H1 (cell line): ENCODE measurements around the gene PAPOLG. TPM values are rescaled to one million over a fixed set of nuclear protein-coding genes. Genes with fewer than 3 reads are reported as not detected.

Experiments
- CTCF ChIA-PET: fragments of 300-600 bp; sonication (Branson Sonifier 250); formaldehyde crosslinking; loops from one replicate; lab custom pipeline; 2021; ENCODE audit not compliant: partially characterized antibody; lab: Charles Lee
- POLR2A ChIA-PET: fragments of 300-600 bp; sonication (Branson Sonifier 250); formaldehyde crosslinking; loops from one replicate; lab custom pipeline; 2021; ENCODE audit warnings: inconsistent platforms; ENCODE audit not compliant: partially characterized antibody; lab: Charles Lee
- DNase-seq, 2 experiments: peaks; one replicate each; pipeline versions ENCODE4 v3.0.0 to v3.0.0-alpha.2; 2010 to 2022; ENCODE audit warnings: low spot score in 2 of 2, low read depth in 1 of 2, mixed read lengths in 1 of 2
- FAIRE-seq: peaks from 2 replicates; lab custom pipeline; 2011; peaks lifted over from hg19 to GRCh38; lab: Jason Lieb, UNC
- H2AFZ ChIP-seq: 2 replicates; pipeline ENCODE4 v1.8.1; 2012; ENCODE audit warnings: low read length, inconsistent platforms
- H2AK5ac ChIP-seq: 2 replicates; pipeline ENCODE4 v1.6.1; 2013; ENCODE audit warnings: low read depth, low read length
- H2BK120ac ChIP-seq: replicated peaks from 2 replicates; pipeline ENCODE3; 2013; ENCODE audit warnings: low read depth, low read length, inconsistent platforms
- H2BK12ac ChIP-seq: 2 replicates; pipeline ENCODE4 v1.6.1; 2013; ENCODE audit warnings: low read depth, low read length
- H2BK15ac ChIP-seq: 2 replicates; pipeline ENCODE4 v1.6.1; 2013; ENCODE audit warnings: low read length
- H2BK20ac ChIP-seq: 2 replicates; pipeline ENCODE4 v1.6.1; 2013; ENCODE audit warnings: low read length
- H2BK5ac ChIP-seq: 2 replicates; pipeline ENCODE4 v1.6.1; 2013; ENCODE audit warnings: low read depth, low read length
- H3K14ac ChIP-seq: 2 replicates; pipeline ENCODE4 v1.6.1; 2013; ENCODE audit warnings: inconsistent platforms; ENCODE audit not compliant: insufficient read length
- H3K18ac ChIP-seq: 2 replicates; pipeline ENCODE4 v1.6.1; 2013; ENCODE audit warnings: low read length; ENCODE audit errors: extremely low read depth
- H3K23ac ChIP-seq: 2 replicates; pipeline ENCODE4 v1.6.1; 2013; ENCODE audit warnings: inconsistent platforms; ENCODE audit not compliant: insufficient read length
- H3K23me2 ChIP-seq: 2 replicates; pipeline ENCODE4 v1.6.1; 2013; ENCODE audit warnings: low read depth, low read length
- H3K27ac ChIP-seq: 2 replicates; pipeline ENCODE4 v1.6.1; 2011; ENCODE audit warnings: low read depth, low read length, inconsistent platforms
- H3K27me3 ChIP-seq, 4 experiments: replicated peaks in 1 of 4; 1 replicate in 1 of 4; 2 replicates in 3 of 4; pipeline versions ENCODE4 v1.6.1 to v1.8.1; 2011 to 2013; ENCODE audit warnings: low read length in 3 of 4, mild to moderate bottlenecking in 3 of 4, inconsistent platforms in 2 of 4, mixed read lengths in 2 of 4, moderate library complexity in 1 of 4; ENCODE audit not compliant: control insufficient read depth in 3 of 4, insufficient read depth in 3 of 4; ENCODE audit errors: extremely low read depth in 1 of 4
- H3K36me3 ChIP-seq, 4 experiments: 2 replicates each; pipeline versions ENCODE4 v1.6.1 to v1.8.1; 2011 to 2013; ENCODE audit warnings: mild to moderate bottlenecking in 4 of 4, low read length in 3 of 4, moderate library complexity in 2 of 4, control low read depth in 1 of 4, inconsistent platforms in 1 of 4; ENCODE audit not compliant: insufficient read depth in 4 of 4, control insufficient read depth in 2 of 4
- H3K4ac ChIP-seq: replicated peaks from 2 replicates; pipeline ENCODE3; 2013; ENCODE audit warnings: low read length, low read depth, mixed read lengths, inconsistent platforms; ENCODE audit not compliant: insufficient read length
- H3K4me1 ChIP-seq, 4 experiments: replicated peaks in 1 of 4; 1 replicate in 1 of 4; 2 replicates in 3 of 4; pipeline versions ENCODE4 v1.6.1 to v1.8.1; 2011 to 2013; ENCODE audit warnings: low read length in 3 of 4, inconsistent platforms in 2 of 4, mixed read lengths in 1 of 4; ENCODE audit not compliant: insufficient read depth in 4 of 4, control insufficient read depth in 3 of 4
- H3K4me2 ChIP-seq, 2 experiments: 2 replicates each; pipeline versions ENCODE4 v1.6.1 to v1.8.1; 2011 to 2013; ENCODE audit warnings: low read depth in 2 of 2, low read length in 2 of 2, control low read depth in 1 of 2, inconsistent platforms in 1 of 2, mild to moderate bottlenecking in 1 of 2; ENCODE audit not compliant: insufficient read depth in 1 of 2
- H3K4me3 ChIP-seq, 4 experiments: fragments of 200-600, 300-600 bp in 1 of 4; sonication (generic), shearing (Covaris generic), sonication (Bioruptor Twin) in 1 of 4; 2 replicates each; pipeline versions ENCODE4 v1.5.1 to v1.8.1; 2011 to 2016; ENCODE audit warnings: low read length in 4 of 4, low read depth in 3 of 4, control low read depth in 2 of 4, inconsistent platforms in 2 of 4, mild to moderate bottlenecking in 2 of 4, mixed read lengths in 1 of 4, moderate library complexity in 1 of 4; ENCODE audit not compliant: insufficient read depth in 2 of 4; ENCODE audit errors: extremely low read depth in 1 of 4
- H3K56ac ChIP-seq: replicated peaks from 2 replicates; pipeline ENCODE3; 2013; ENCODE audit warnings: low read depth, mild to moderate bottlenecking, mixed read lengths, low read length, inconsistent platforms; ENCODE audit not compliant: insufficient read length
- H3K79me1 ChIP-seq: 2 replicates; pipeline ENCODE4 v1.6.1; 2013; ENCODE audit warnings: low read depth, low read length, control low read depth
- H3K79me2 ChIP-seq, 2 experiments: 2 replicates each; pipeline versions ENCODE4 v1.6.1 to v1.8.1; 2012 to 2013; ENCODE audit warnings: low read length in 2 of 2, mild to moderate bottlenecking in 2 of 2, inconsistent platforms in 1 of 2; ENCODE audit not compliant: insufficient read depth in 2 of 2, control insufficient read depth in 1 of 2
- H3K9ac ChIP-seq, 4 experiments: replicated peaks in 1 of 4; 1 replicate in 1 of 4; 2 replicates in 3 of 4; pipeline versions ENCODE4 v1.6.1 to v1.8.1; 2011 to 2013; ENCODE audit warnings: low read depth in 3 of 4, low read length in 3 of 4, control low read depth in 2 of 4, mild to moderate bottlenecking in 2 of 4, moderate library complexity in 2 of 4, inconsistent platforms in 1 of 4; ENCODE audit errors: extremely low read depth in 1 of 4
- H3K9me3 ChIP-seq, 2 experiments: 2 replicates each; pipeline versions ENCODE4 v1.6.1 to v1.8.1; 2012 to 2013; ENCODE audit warnings: mild to moderate bottlenecking in 2 of 2, moderate library complexity in 2 of 2, control low read depth in 1 of 2, inconsistent platforms in 1 of 2, low read depth in 1 of 2, low read length in 1 of 2, mixed read lengths in 1 of 2; ENCODE audit not compliant: insufficient read depth in 2 of 2
- H4K20me1 ChIP-seq, 2 experiments: replicated peaks in 1 of 2; 2 replicates each; pipeline versions ENCODE3 to v1.8.1; 2011 to 2013; ENCODE audit warnings: inconsistent platforms in 2 of 2, low read length in 2 of 2, mild to moderate bottlenecking in 1 of 2; ENCODE audit not compliant: insufficient read depth in 2 of 2, control insufficient read depth in 1 of 2
- H4K5ac ChIP-seq: 2 replicates; pipeline ENCODE4 v1.6.1; 2013; ENCODE audit warnings: low read length, low read depth, mixed read lengths, inconsistent platforms; ENCODE audit not compliant: insufficient read length
- H4K8ac ChIP-seq: 2 replicates; pipeline ENCODE4 v1.8.0; 2013; ENCODE audit warnings: mild to moderate bottlenecking, moderate library complexity, low read length, inconsistent platforms; ENCODE audit not compliant: insufficient read depth; ENCODE audit errors: extremely low read depth
- H4K91ac ChIP-seq: replicated peaks from 2 replicates; pipeline ENCODE3; 2013; ENCODE audit warnings: low read length, mixed read lengths, inconsistent platforms; ENCODE audit not compliant: insufficient read length
- CREB1 ChIP-seq: IDR thresholded peaks from 2 replicates; pipeline ENCODE4 v1.6.1; 2012; ENCODE audit warnings: inconsistent platforms
- EGR1 ChIP-seq: IDR thresholded peaks from 2 replicates; pipeline ENCODE4 v1.6.1; 2011; ENCODE audit warnings: low read depth, low read length, borderline replicate concordance
- GABPA ChIP-seq: IDR thresholded peaks from 2 replicates; pipeline ENCODE4 v1.6.1; 2011; ENCODE audit warnings: mild to moderate bottlenecking, low read length, moderate library complexity, borderline replicate concordance; ENCODE audit not compliant: insufficient read depth
- GTF2F1 ChIP-seq: IDR thresholded peaks from 2 replicates; pipeline ENCODE4 v1.6.1; 2012; ENCODE audit warnings: low read depth, low read length, improper control_type of control experiment, borderline replicate concordance
- KDM1A ChIP-seq: fragments of 200-600, 300-600 bp; sonication (generic); IDR thresholded peaks from 2 replicates; pipeline ENCODE4 v1.7.1; 2016; ENCODE audit warnings: mild to moderate bottlenecking, low read length, borderline replicate concordance
- MAFK ChIP-seq: IDR thresholded peaks from 2 replicates; pipeline ENCODE4 v1.6.1; 2012; ENCODE audit warnings: low read depth, mild to moderate bottlenecking, improper control_type of control experiment, low read length
- SP1 ChIP-seq: IDR thresholded peaks from 2 replicates; pipeline ENCODE4 v1.6.1; 2011; ENCODE audit warnings: low read depth, low read length
- SP4 ChIP-seq: IDR thresholded peaks from 2 replicates; pipeline ENCODE4 v1.6.1; 2012; ENCODE audit warnings: low read length, inconsistent platforms
- ZNF274 ChIP-seq: IDR thresholded peaks from 2 replicates; pipeline ENCODE4 v1.7.0; 2012; ENCODE audit warnings: low read length, borderline replicate concordance; ENCODE audit errors: extremely low read depth
- WGBS, 2 experiments: shearing (Covaris generic) in 1 of 2; methylation state at CpG; one replicate each; pipeline versions ENCODE4 v1.1.6 to v1.1.7; 2013 to 2015; ENCODE audit warnings: low lambda C conversion rate in 2 of 2, mixed read lengths in 2 of 2, inconsistent platforms in 1 of 2, low coverage in 1 of 2, missing lambda C conversion rate in 1 of 2; ENCODE audit not compliant: insufficient replicate concordance in 2 of 2, insufficient coverage in 1 of 2, insufficient read length in 1 of 2; ENCODE audit errors: extremely low coverage in 1 of 2, missing lambda C conversion rate in 1 of 2; 5-methylcytosine and 5-hydroxymethylcytosine counted together
- polyA plus RNA-seq, 7 experiments: library from polyadenylated mRNA; depleted of rRNA in 3 of 7; stranded (reverse) in 5 of 7; unstranded in 2 of 7; fragments of >200 nt in 5 of 7; fragments of 200-250 nt in 2 of 7; gene quantifications; 1 replicate in 5 of 7; 2 replicates in 1 of 7; 4 replicates in 1 of 7; pipeline versions ENCODE4 v1.2.1 to v1.2.3, GENCODE V29; 2011 to 2013; ENCODE audit warnings: missing spikeins in 2 of 7, mixed read lengths in 2 of 7
- total RNA-seq: library from RNA; stranded (reverse); fragmentation: NEBNext Ultra II Directional; extraction: Animal tissue kit (Norgen Biotek cat#: 25700); gene quantifications from 2 replicates; pipeline ENCODE4 v1.2.1, GENCODE V29; 2021

PAPOLG gene
- total and polyA plus RNA-seq, 2 of the 8 experiments (the other 6 are each of a cell fraction or from before 2014, with no cell fraction given): 6.5 to 21.5 TPM

DNA sequence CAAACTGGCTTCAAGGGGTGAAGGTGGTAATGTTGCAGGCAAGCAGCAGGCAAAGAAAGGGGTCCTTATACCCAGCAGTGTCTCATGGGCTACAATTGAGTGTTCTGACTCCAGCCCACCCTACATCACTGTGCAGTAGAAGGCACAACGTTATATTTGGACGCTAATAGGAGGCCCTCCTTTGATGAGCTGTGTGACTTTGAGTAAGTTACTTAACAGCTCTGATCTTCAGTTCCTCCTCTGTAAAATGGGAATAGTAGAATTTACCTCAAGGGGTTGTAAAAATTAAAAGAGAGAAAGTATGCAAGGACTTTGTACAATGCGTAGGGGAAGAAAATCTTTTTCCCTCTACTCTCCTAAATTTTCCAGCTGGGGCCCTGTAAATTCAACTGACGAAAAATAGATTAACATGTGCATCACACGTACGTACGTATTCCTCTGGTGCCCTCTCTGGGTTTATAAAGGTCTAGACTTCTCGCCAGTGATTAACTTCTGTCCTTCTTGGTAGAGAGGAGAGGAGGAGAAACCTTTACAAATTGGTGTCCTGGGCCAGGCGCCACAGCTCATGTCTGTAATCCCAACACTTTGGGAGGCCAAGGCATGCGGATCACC, 67.7 kb downstream of the PAPOLG start:
- 87% methylated on average over 10 of the region's 10 CpGs; no CpG with 5 or more reads in 1 of the 2 experiments for WGBS, 2 experiments
- H3K27ac ChIP-seq: no peak overlapping the region
- H2BK12ac ChIP-seq: no peak overlapping the region
- no peak overlapping the region for H3K4ac ChIP-seq
- H3K4me1 ChIP-seq: no peaks in the 10 kb centered on the region
- H3K23ac ChIP-seq: no peak overlapping the region
- no peaks in the 10 kb centered on the region for H3K27me3 ChIP-seq
- no peak overlapping the region for H2BK20ac ChIP-seq
- H3K36me3 ChIP-seq: no peaks in the 10 kb centered on the region
- no peak overlapping the region for H4K91ac ChIP-seq
- no peak overlapping the region for H3K4me3 ChIP-seq
- H3K14ac ChIP-seq: no peak overlapping the region
- TF ChIP-seq ZNF274 (no peak), MAFK (no peak), GTF2F1 (no peak), GABPA (no peak), CREB1 (no peak), SP1 (no peak), KDM1A (no peak), SP4 (no peak), EGR1 (no peak)
- ChIA-PET POLR2A (interaction anchor here (0.8 kb wide), 1 partner anchor 68 kb away, joined by 3 read pairs; the partner anchor contains the start of gene PAPOLG), CTCF (no interaction called here)
- H2AFZ ChIP-seq: no peak overlapping the region
- H2AK5ac ChIP-seq: no peak overlapping the region
- H3K56ac ChIP-seq: no peak overlapping the region
- FAIRE-seq: no peak
- H4K20me1 ChIP-seq: peaks cover 0 to 1% of the 10 kb centered on the region in 2 experiments
- no peak overlapping the region for H2BK120ac ChIP-seq
- no peak for DNase-seq
- no peak overlapping the region for H4K5ac ChIP-seq
- no peaks in the 10 kb centered on the region for H3K79me2 ChIP-seq
- H3K9ac ChIP-seq: no peak overlapping the region
- H3K18ac ChIP-seq: no peak overlapping the region
- no peak overlapping the region for H4K8ac ChIP-seq
- H3K9me3 ChIP-seq: no peaks in the 10 kb centered on the region
- no peak overlapping the region for H2BK5ac ChIP-seq
- no peak overlapping the region for H3K4me2 ChIP-seq
- no peaks in the 10 kb centered on the region for H3K79me1 ChIP-seq
- no peaks in the 10 kb centered on the region for H3K23me2 ChIP-seq
- no peak overlapping the region for H2BK15ac ChIP-seq
